GM12878 (cell line): ENCODE results near the gene GFRA4. TPM values are rescaled to one million over a fixed set of nuclear protein-coding genes. Genes with fewer than 3 reads are reported as not detected.

ENCODE experiments used
- ATAC-seq: fragments of 200-7000 bp; cut with Tn5 transposase; 3 replicates; pipeline ENCODE4 v1.9.1; 2020; ENCODE audit warnings: mild to moderate bottlenecking, moderate library complexity
- BruUV-seq: library from RNA; stranded (reverse); fragments of 400-500 nt; replicated peaks from 2 replicates; lab custom pipeline; 2021; lab: Mats Ljungman, UMichigan
- CTCF ChIA-PET: fragments of 300-600 bp; sonication (Branson Sonifier 250); formaldehyde crosslinking; extraction: SDS; loops from one replicate; lab custom pipeline; 2021; ENCODE audit warnings: inconsistent platforms; lab: Yijun Ruan, JAX
- POLR2A ChIA-PET: fragments of 350-600 bp; formaldehyde crosslinking; extraction: SDS; loops from one replicate; lab custom pipeline; 2021; ENCODE audit warnings: inconsistent platforms; lab: Charles Lee
- RAD21 ChIA-PET: fragments of 300-600 bp; sonication (Branson Sonifier 250); formaldehyde crosslinking; loops from one replicate; lab custom pipeline; 2023; ENCODE audit warnings: antibody characterized with exemption; ENCODE audit not compliant: unreplicated experiment; lab: Charles Lee
- SMC1A ChIA-PET: fragments of 300-600 bp; sonication (Branson Sonifier 250); formaldehyde crosslinking; loops from one replicate; lab custom pipeline; 2023; ENCODE audit not compliant: unreplicated experiment, uncharacterized antibody; lab: Charles Lee
- DNase-seq: peaks from one replicate; pipeline ENCODE4 v3.0.0-alpha.2; 2011; ENCODE audit warnings: low read depth, low spot score
- FAIRE-seq: peaks from 3 replicates; lab custom pipeline; 2011; peaks lifted over from hg19 to GRCh38; lab: Jason Lieb, UNC
- H2AFZ ChIP-seq: 2 replicates; pipeline ENCODE4 v1.6.0; 2011; ENCODE audit warnings: low read depth, low read length, control low read depth; ENCODE audit not compliant: control insufficient read depth
- H3K27ac ChIP-seq: 2 replicates; pipeline ENCODE4 v1.5.1; 2011; ENCODE audit warnings: control low read depth; ENCODE audit not compliant: control insufficient read depth, insufficient read depth
- H3K27me3 ChIP-seq, 2 experiments: replicated peaks in 1 of 2; 2 replicates each; pipeline versions ENCODE4 v1.6.0 to v1.6.1; 2011; ENCODE audit warnings: low read length in 1 of 2; ENCODE audit not compliant: control insufficient read depth in 2 of 2, insufficient read depth in 2 of 2
- H3K36me3 ChIP-seq, 2 experiments: 2 replicates each; pipeline ENCODE4 v1.5.1; 2011; ENCODE audit warnings: low read length in 1 of 2; ENCODE audit not compliant: control insufficient read depth in 2 of 2, insufficient read depth in 2 of 2
- H3K4me1 ChIP-seq: 2 replicates; pipeline ENCODE4 v1.6.1; 2011; ENCODE audit warnings: mild to moderate bottlenecking, low read length, moderate library complexity, mixed read lengths; ENCODE audit not compliant: control insufficient read depth, insufficient read depth
- H3K4me2 ChIP-seq: 2 replicates; pipeline ENCODE4 v1.6.0; 2011; ENCODE audit warnings: control low read depth; ENCODE audit not compliant: control insufficient read depth, insufficient read depth
- H3K4me3 ChIP-seq: fragments of 200-600 bp; sonication (generic); 2 replicates; pipeline ENCODE4 v1.5.1; 2016
- H3K79me2 ChIP-seq: 2 replicates; pipeline ENCODE4 v1.6.0; 2011; ENCODE audit warnings: low read length; ENCODE audit not compliant: control insufficient read depth, insufficient read depth
- H3K9ac ChIP-seq: 2 replicates; pipeline ENCODE4 v1.8.0; 2011; ENCODE audit warnings: low read length, control low read depth, mixed read lengths; ENCODE audit not compliant: control insufficient read depth, insufficient read depth
- H3K9me3 ChIP-seq: replicated peaks from 3 replicates; pipeline ENCODE4 v1.5.1; 2011; ENCODE audit warnings: mild to moderate bottlenecking, low read length; ENCODE audit not compliant: control insufficient read depth, insufficient read depth
- H4K20me1 ChIP-seq: 2 replicates; pipeline ENCODE4 v1.6.0; 2011; ENCODE audit not compliant: control insufficient read depth, insufficient read depth
- EED ChIP-seq: sonication (generic); IDR thresholded peaks from 2 replicates; pipeline ENCODE4 v1.6.1; 2016; ENCODE audit warnings: antibody characterized with exemption, low read depth
- EP300 ChIP-seq, 2 experiments: fragments of 150-350 bp in 1 of 2; IDR thresholded peaks; 2 replicates each; pipeline ENCODE4 v1.6.1; 2011 to 2012; ENCODE audit warnings: low read depth in 2 of 2, low read length in 2 of 2, borderline replicate concordance in 1 of 2, improper control_type of control experiment in 1 of 2, inconsistent platforms in 1 of 2; ENCODE audit not compliant: control insufficient read depth in 1 of 2
- ESRRA ChIP-seq: IDR thresholded peaks from 2 replicates; pipeline ENCODE4 v1.6.1; 2012; ENCODE audit warnings: mild to moderate bottlenecking, low read length, improper control_type of control experiment
- EZH2 ChIP-seq: IDR thresholded peaks from 2 replicates; pipeline ENCODE4 v1.6.1; 2012; ENCODE audit warnings: low read depth, mild to moderate bottlenecking, control low read depth, inconsistent platforms, low read length, borderline replicate concordance; ENCODE audit not compliant: control insufficient read depth
- IRF4 ChIP-seq: IDR thresholded peaks from 2 replicates; pipeline ENCODE4 v1.6.1; 2011; ENCODE audit warnings: low read depth, low read length
- KAT2A ChIP-seq: conservative IDR thresholded peaks from 2 replicates; pipeline ENCODE4 v1.6.1; 2011; ENCODE audit warnings: low read depth, low read length; ENCODE audit not compliant: control insufficient read depth
- MEF2A ChIP-seq: IDR thresholded peaks from 2 replicates; pipeline ENCODE4 v1.6.1; 2011; ENCODE audit warnings: low read depth, mild to moderate bottlenecking, low read length, moderate library complexity; ENCODE audit not compliant: insufficient read depth
- MXI1 ChIP-seq: fragments of 150-350 bp; IDR thresholded peaks from 2 replicates; pipeline ENCODE4 v1.6.1; 2011; ENCODE audit warnings: low read depth, mild to moderate bottlenecking, inconsistent platforms, low read length, improper control_type of control experiment
- POU2F2 ChIP-seq: IDR thresholded peaks from 3 replicates; pipeline ENCODE4 v1.6.1; 2011; ENCODE audit warnings: low read depth, mild to moderate bottlenecking, low read length, borderline replicate concordance
- RBBP5 ChIP-seq: fragments of 200-600 bp; sonication (generic); conservative IDR thresholded peaks from 2 replicates; pipeline ENCODE4 v1.6.1; 2016
- RFX5 ChIP-seq: IDR thresholded peaks from 2 replicates; pipeline ENCODE4 v1.6.1; 2011; ENCODE audit warnings: low read depth, low read length, improper control_type of control experiment
- SIN3A ChIP-seq: IDR thresholded peaks from 2 replicates; pipeline ENCODE4 v1.6.1; 2012; ENCODE audit warnings: low read depth, low read length, improper control_type of control experiment
- SMAD1 ChIP-seq: fragments of 450-650 bp; IDR thresholded peaks from 2 replicates; pipeline ENCODE4 v1.6.1; 2018; ENCODE audit warnings: mild to moderate bottlenecking, low read depth; ENCODE audit not compliant: partially characterized antibody
- ZNF24 ChIP-seq: fragments of 450-650 bp; IDR thresholded peaks from 2 replicates; pipeline ENCODE4 v1.6.1; 2017; ENCODE audit warnings: antibody characterized with exemption, mild to moderate bottlenecking
- ZZZ3 ChIP-seq: IDR thresholded peaks from 2 replicates; pipeline ENCODE4 v1.6.1; 2011; ENCODE audit warnings: low read depth; ENCODE audit not compliant: control insufficient read depth, insufficient read length
- WGBS: methylation state at CpG from one replicate; pipeline ENCODE4 v1.1.6; 2016; ENCODE audit warnings: low lambda C conversion rate; ENCODE audit not compliant: insufficient replicate concordance, insufficient coverage; ENCODE audit errors: missing lambda C conversion rate; 5-methylcytosine and 5-hydroxymethylcytosine counted together
- in situ Hi-C: fragments of 300-500 bp; cut with MboI; formaldehyde crosslinking; loops from 9 replicates; pipeline ENCODE4 v1.14.3; 2018; ENCODE audit warnings: mixed read lengths
- intact Hi-C: fragments of 100-400 bp; cut with micrococcal nuclease; formaldehyde crosslinking; loops from one replicate; pipeline ENCODE4 v1.14.2; 2022; ENCODE audit not compliant: unreplicated experiment
- polyA plus RNA-seq, 11 experiments: library from polyadenylated mRNA; depleted of rRNA in 4 of 11; unstranded in 6 of 11; stranded (reverse) in 5 of 11; fragments of >200 nt; fragmentation: Nextera tagmentation in 4 of 11; fragmentation: Illumina TruSeq in 1 of 11; extraction: Ambion mirVana in 4 of 11; extraction: Trizol in 1 of 11; gene quantifications; 1 replicate in 1 of 11; 2 replicates in 10 of 11; pipeline versions ENCODE4 v1.2.1 to v1.2.3, GENCODE V29; 2011 to 2016; ENCODE audit warnings: inconsistent platforms in 2 of 11, missing spikeins in 2 of 11, low read depth in 1 of 11
- total RNA-seq, 4 experiments: library from RNA; depleted of rRNA in 3 of 4; stranded (reverse); fragments of >200 nt in 3 of 4; fragmentation: Illumina TruSeq in 1 of 4; extraction: Trizol in 1 of 4; gene quantifications; 2 replicates each; pipeline versions ENCODE4 v1.2.1 to v1.2.3, GENCODE V29; 2013 to 2021
- TF ChIP-seq, protein P1 (sequence below): IDR thresholded peaks from 2 replicates; pipeline ENCODE4 v1.6.1; 2011; ENCODE audit warnings: mild to moderate bottlenecking, low read depth, low read length, moderate library complexity; ENCODE audit not compliant: insufficient replicate concordance
- TF ChIP-seq, protein P2 (sequence below): IDR thresholded peaks from 2 replicates; pipeline ENCODE4 v1.6.1; 2011; ENCODE audit warnings: low read depth, mild to moderate bottlenecking, low read length, moderate library complexity, borderline replicate concordance; ENCODE audit errors: extremely low read depth
- TF ChIP-seq, protein P3 (sequence below): fragments of 450-650 bp; IDR thresholded peaks from 2 replicates; pipeline ENCODE4 v1.6.1; 2017; ENCODE audit warnings: borderline replicate concordance
- TF ChIP-seq, protein P4 (sequence below): fragments of 450-650 bp; IDR thresholded peaks from 2 replicates; pipeline ENCODE4 v1.6.1; 2016; ENCODE audit warnings: mild to moderate bottlenecking
- TF ChIP-seq, protein P5 (sequence below): IDR thresholded peaks from 2 replicates; pipeline ENCODE4 v1.6.1; 2011; ENCODE audit warnings: borderline replicate concordance, low read depth, mild to moderate bottlenecking, moderate library complexity, low read length; ENCODE audit not compliant: insufficient read depth, poor library complexity, severe bottlenecking

The GFRA4 gene
- total and polyA plus RNA-seq, 10 of the 15 experiments (the other 5 are each of a cell fraction or from before 2014, with no cell fraction given): 0.04 TPM; not detected in 9

DNA sequence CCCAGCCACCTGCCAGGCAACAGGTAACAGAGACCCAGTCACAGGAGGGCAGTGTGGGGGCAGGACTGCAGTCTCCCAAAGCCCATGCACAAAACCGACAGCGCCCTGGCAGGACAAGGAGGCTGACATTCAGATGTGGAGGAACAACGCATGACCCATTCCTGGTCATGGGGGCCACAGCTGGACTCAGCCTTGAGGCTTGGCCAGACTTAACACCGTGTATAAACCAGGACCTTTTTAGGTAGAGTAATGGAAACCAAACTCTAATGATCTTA, 8.1 kb downstream of the GFRA4 start:
- Histone ChIP-seq H2AFZ (no peak overlapping the region), H3K4me1 (peaks cover 21% of the 10 kb centered on the region), H3K79me2 (no peaks in the 10 kb centered on the region), H3K36me3 (no peaks in the 10 kb centered on the region), H3K4me2 (no peak overlapping the region), H3K27me3 (no peaks in the 10 kb centered on the region), H3K4me3 (no peak overlapping the region), H4K20me1 (no peaks in the 10 kb centered on the region; the same call in 1 of the 2 replicates), H3K9ac (no peak overlapping the region), H3K9me3 (no peaks in the 10 kb centered on the region), H3K27ac (no peak overlapping the region)
- TF ChIP-seq SMAD1 (no peak), RFX5 (no peak), ESRRA (no peak), KAT2A (no peak), EP300 (IDR thresholded peaks at IDR 0.05; ENCODE audit: borderline replicate concordance in 1 of 2, control insufficient read depth in 1 of 2, low read depth in 2 of 2, low read length in 2 of 2) (no peak), ZNF24 (no peak), ZZZ3 (no peak), MXI1 (no peak), IRF4 (no peak), POU2F2 (no peak), EED (no peak), EZH2 (no peak), MEF2A (no peak), RBBP5 (no peak), SIN3A (no peak)
- TF ChIP-seq, protein P1, sequence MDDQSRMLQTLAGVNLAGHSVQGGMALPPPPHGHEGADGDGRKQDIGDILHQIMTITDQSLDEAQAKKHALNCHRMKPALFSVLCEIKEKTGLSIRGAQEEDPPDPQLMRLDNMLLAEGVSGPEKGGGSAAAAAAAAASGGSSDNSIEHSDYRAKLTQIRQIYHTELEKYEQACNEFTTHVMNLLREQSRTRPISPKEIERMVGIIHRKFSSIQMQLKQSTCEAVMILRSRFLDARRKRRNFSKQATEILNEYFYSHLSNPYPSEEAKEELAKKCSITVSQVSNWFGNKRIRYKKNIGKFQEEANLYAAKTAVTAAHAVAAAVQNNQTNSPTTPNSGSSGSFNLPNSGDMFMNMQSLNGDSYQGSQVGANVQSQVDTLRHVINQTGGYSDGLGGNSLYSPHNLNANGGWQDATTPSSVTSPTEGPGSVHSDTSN: no peak
- TF ChIP-seq, protein P2, sequence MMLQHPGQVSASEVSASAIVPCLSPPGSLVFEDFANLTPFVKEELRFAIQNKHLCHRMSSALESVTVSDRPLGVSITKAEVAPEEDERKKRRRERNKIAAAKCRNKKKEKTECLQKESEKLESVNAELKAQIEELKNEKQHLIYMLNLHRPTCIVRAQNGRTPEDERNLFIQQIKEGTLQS: no peak
- TF ChIP-seq, protein P3, sequence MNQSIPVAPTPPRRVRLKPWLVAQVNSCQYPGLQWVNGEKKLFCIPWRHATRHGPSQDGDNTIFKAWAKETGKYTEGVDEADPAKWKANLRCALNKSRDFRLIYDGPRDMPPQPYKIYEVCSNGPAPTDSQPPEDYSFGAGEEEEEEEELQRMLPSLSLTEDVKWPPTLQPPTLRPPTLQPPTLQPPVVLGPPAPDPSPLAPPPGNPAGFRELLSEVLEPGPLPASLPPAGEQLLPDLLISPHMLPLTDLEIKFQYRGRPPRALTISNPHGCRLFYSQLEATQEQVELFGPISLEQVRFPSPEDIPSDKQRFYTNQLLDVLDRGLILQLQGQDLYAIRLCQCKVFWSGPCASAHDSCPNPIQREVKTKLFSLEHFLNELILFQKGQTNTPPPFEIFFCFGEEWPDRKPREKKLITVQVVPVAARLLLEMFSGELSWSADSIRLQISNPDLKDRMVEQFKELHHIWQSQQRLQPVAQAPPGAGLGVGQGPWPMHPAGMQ: no peak
- TF ChIP-seq, protein P4, sequence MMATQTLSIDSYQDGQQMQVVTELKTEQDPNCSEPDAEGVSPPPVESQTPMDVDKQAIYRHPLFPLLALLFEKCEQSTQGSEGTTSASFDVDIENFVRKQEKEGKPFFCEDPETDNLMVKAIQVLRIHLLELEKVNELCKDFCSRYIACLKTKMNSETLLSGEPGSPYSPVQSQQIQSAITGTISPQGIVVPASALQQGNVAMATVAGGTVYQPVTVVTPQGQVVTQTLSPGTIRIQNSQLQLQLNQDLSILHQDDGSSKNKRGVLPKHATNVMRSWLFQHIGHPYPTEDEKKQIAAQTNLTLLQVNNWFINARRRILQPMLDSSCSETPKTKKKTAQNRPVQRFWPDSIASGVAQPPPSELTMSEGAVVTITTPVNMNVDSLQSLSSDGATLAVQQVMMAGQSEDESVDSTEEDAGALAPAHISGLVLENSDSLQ: no peak
- TF ChIP-seq, protein P5, sequence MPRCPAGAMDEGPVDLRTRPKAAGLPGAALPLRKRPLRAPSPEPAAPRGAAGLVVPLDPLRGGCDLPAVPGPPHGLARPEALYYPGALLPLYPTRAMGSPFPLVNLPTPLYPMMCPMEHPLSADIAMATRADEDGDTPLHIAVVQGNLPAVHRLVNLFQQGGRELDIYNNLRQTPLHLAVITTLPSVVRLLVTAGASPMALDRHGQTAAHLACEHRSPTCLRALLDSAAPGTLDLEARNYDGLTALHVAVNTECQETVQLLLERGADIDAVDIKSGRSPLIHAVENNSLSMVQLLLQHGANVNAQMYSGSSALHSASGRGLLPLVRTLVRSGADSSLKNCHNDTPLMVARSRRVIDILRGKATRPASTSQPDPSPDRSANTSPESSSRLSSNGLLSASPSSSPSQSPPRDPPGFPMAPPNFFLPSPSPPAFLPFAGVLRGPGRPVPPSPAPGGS: no peak
- CTCF ChIA-PET: no interaction called here
- no TSS peak for BruUV-seq
- in situ Hi-C loops (no loop called here), intact Hi-C loops (no loop called here)
- SMC1A ChIA-PET: interaction anchor here (1.1 kb wide), 1 partner anchor 43 kb away, joined by 3 read pairs; no protein-coding TSS in a partner anchor
- POLR2A ChIA-PET: no interaction called here
- WGBS: 63% methylated on average over 4 of the region's 4 CpGs
- DNase-seq (no peak), ATAC-seq (no peak), FAIRE-seq (no peak)
- RAD21 ChIA-PET: interaction anchor here (1.6 kb wide), 1 partner anchor 11 kb away, joined by 3 read pairs; no protein-coding TSS in a partner anchor
